Neural cell (in vitro differentiated cells): ENCODE measurements around the gene PTPRA. TPM values are rescaled to one million over a fixed set of nuclear protein-coding genes. Genes with fewer than 3 reads are reported as not detected.

Experiments
- H2AFZ ChIP-seq: fragments of 200-600, 300-800 bp; sonication (generic), shearing (Covaris generic); 2 replicates; pipeline ENCODE4 v1.6.0; 2014; ENCODE audit warnings: low read depth, mild to moderate bottlenecking, antibody characterized with exemption, low read length, moderate library complexity
- H3F3A ChIP-seq: fragments of 200-600 bp; shearing (Covaris generic); 2 replicates; pipeline ENCODE4 v1.6.1; 2016; ENCODE audit warnings: mild to moderate bottlenecking, moderate library complexity, mixed read lengths, antibody characterized with exemption, low read length; ENCODE audit not compliant: insufficient read depth, poor library complexity, severe bottlenecking
- H3K27ac ChIP-seq: fragments of 200-600, 300-800 bp; sonication (generic), shearing (Covaris generic); 2 replicates; pipeline ENCODE4 v1.5.1; 2014; ENCODE audit warnings: mild to moderate bottlenecking, low read length, moderate library complexity
- H3K27me3 ChIP-seq: fragments of 300-800, 200-600 bp; sonication (generic), shearing (Covaris generic); 2 replicates; pipeline ENCODE4 v1.6.0; 2014; ENCODE audit warnings: mild to moderate bottlenecking, low read depth, low read length, moderate library complexity; ENCODE audit not compliant: insufficient read depth
- H3K36me3 ChIP-seq: fragments of 300-800, 200-600 bp; sonication (generic), shearing (Covaris generic); 2 replicates; pipeline ENCODE4 v1.5.1; 2014; ENCODE audit warnings: mild to moderate bottlenecking, antibody characterized with exemption, low read length, moderate library complexity; ENCODE audit not compliant: insufficient read depth
- H3K4me2 ChIP-seq: fragments of 300-800, 200-600 bp; sonication (generic), shearing (Covaris generic); 2 replicates; pipeline ENCODE4 v1.6.0; 2014; ENCODE audit warnings: mild to moderate bottlenecking, low read length
- H3K4me3 ChIP-seq: fragments of 300-800, 200-600 bp; sonication (generic), shearing (Covaris generic); 2 replicates; pipeline ENCODE4 v1.5.1; 2014; ENCODE audit warnings: mild to moderate bottlenecking, low read length, moderate library complexity
- H3K79me2 ChIP-seq: fragments of 200-600 bp; shearing (Covaris generic); replicated peaks from 2 replicates; pipeline ENCODE4 v1.6.0; 2014; ENCODE audit warnings: mild to moderate bottlenecking, low read length, moderate library complexity; ENCODE audit not compliant: insufficient read depth
- H3K9ac ChIP-seq: fragments of 300-800, 200-600 bp; sonication (generic), shearing (Covaris generic); 2 replicates; pipeline ENCODE4 v1.6.1; 2016; ENCODE audit warnings: mild to moderate bottlenecking, low read length, mixed read lengths
- H3K9me2 ChIP-seq: fragments of 200-600 bp; shearing (Covaris generic); 2 replicates; pipeline ENCODE4 v1.6.1; 2016; ENCODE audit warnings: mild to moderate bottlenecking, low read length, mixed read lengths; ENCODE audit not compliant: insufficient read depth
- H3K9me3 ChIP-seq: fragments of 200-600, 300-800 bp; sonication (generic), shearing (Covaris generic); 2 replicates; pipeline ENCODE4 v1.6.1; 2016; ENCODE audit warnings: mild to moderate bottlenecking, mixed run types, low read length, moderate library complexity, mixed read lengths
- H4K20me1 ChIP-seq: fragments of 200-600 bp; shearing (Covaris generic); 2 replicates; pipeline ENCODE4 v1.6.1; 2016; ENCODE audit warnings: mild to moderate bottlenecking, mixed run types; ENCODE audit not compliant: insufficient read depth
- EP300 ChIP-seq: fragments of 450-650 bp; conservative IDR thresholded peaks from 2 replicates; pipeline ENCODE4 v1.6.1; 2014; ENCODE audit warnings: antibody characterized with exemption, mild to moderate bottlenecking, moderate library complexity; ENCODE audit not compliant: poor library complexity, severe bottlenecking
- EZH2 ChIP-seq: fragments of 200-600, 300-800 bp; shearing (Covaris generic), sonication (generic); IDR thresholded peaks from 2 replicates; pipeline ENCODE4 v1.6.1; 2014; ENCODE audit warnings: antibody characterized with exemption, low read length, borderline replicate concordance, mild to moderate bottlenecking; ENCODE audit not compliant: insufficient read depth, poor library complexity, severe bottlenecking
- MXI1 ChIP-seq: fragments of 450-650 bp; conservative IDR thresholded peaks from 2 replicates; pipeline ENCODE4 v1.6.1; 2014; ENCODE audit warnings: antibody characterized with exemption, mild to moderate bottlenecking; ENCODE audit not compliant: poor library complexity, severe bottlenecking
- POLR2AphosphoS5 ChIP-seq: IDR thresholded peaks from 2 replicates; pipeline ENCODE4 v1.6.1; 2012
- RAD21 ChIP-seq: fragments of 450-650 bp; conservative IDR thresholded peaks from 2 replicates; pipeline ENCODE4 v1.6.1; 2014; ENCODE audit warnings: antibody characterized with exemption, mild to moderate bottlenecking, moderate library complexity
- SMC3 ChIP-seq: fragments of 450-650 bp; conservative IDR thresholded peaks from 2 replicates; pipeline ENCODE4 v1.6.1; 2014; ENCODE audit warnings: antibody characterized with exemption, mild to moderate bottlenecking, moderate library complexity; ENCODE audit not compliant: poor library complexity
- TAF1 ChIP-seq: IDR thresholded peaks from 2 replicates; pipeline ENCODE4 v1.6.1; 2012; ENCODE audit warnings: low read depth
- polyA plus RNA-seq: library from polyadenylated mRNA; depleted of rRNA; stranded (reverse); fragments of >200 nt; gene quantifications from 2 replicates; pipeline ENCODE4 v1.2.3, GENCODE V29; 2014
- TF ChIP-seq, protein P1 (sequence below): IDR thresholded peaks from 2 replicates; pipeline ENCODE4 v1.6.1; 2012; ENCODE audit warnings: borderline replicate concordance
- TF ChIP-seq, protein P2 (sequence below): fragments of 450-650 bp; IDR thresholded peaks from 2 replicates; pipeline ENCODE4 v1.5.1; 2014; ENCODE audit warnings: antibody characterized with exemption, mild to moderate bottlenecking, moderate library complexity; ENCODE audit not compliant: poor library complexity, severe bottlenecking

Gene PTPRA
- polyA plus RNA-seq, 1 donor from 2014 or later, result 68.2 TPM

- no peak overlapping the region for H3K27ac ChIP-seq
- no peaks in the 10 kb centered on the region for H3K27me3 ChIP-seq
- H3K9ac ChIP-seq, result no peak overlapping the region
- H3K4me3 ChIP-seq, result no peak overlapping the region
- H3K79me2 ChIP-seq, result peaks cover 25% of the 10 kb centered on the region
- no peak overlapping the region for H2AFZ ChIP-seq
- H3K9me2 ChIP-seq, result no peaks in the 10 kb centered on the region
- H4K20me1 ChIP-seq, result no peaks in the 10 kb centered on the region
- no peaks in the 10 kb centered on the region for H3K9me3 ChIP-seq
- H3K4me2 ChIP-seq, result no peak overlapping the region
- TF ChIP-seq SMC3 (no peak), POLR2AphosphoS5 (no peak)
- H3F3A ChIP-seq, result no peaks in the 10 kb centered on the region
- no peaks in the 10 kb centered on the region for H3K36me3 ChIP-seq
These were observed 2.2 kb upstream of the PTPRA start for GRCh38 chr20:2871111-2871465.

- Histone ChIP-seq H3K27me3 (no peaks in the 10 kb centered on the region), H4K20me1 (no peaks in the 10 kb centered on the region), H2AFZ (no peak overlapping the region), H3K9ac (peak overlapping the region; percentile 82), H3K36me3 (no peaks in the 10 kb centered on the region), H3K9me2 (no peaks in the 10 kb centered on the region), H3K4me2 (no peak overlapping the region), H3K79me2 (peaks cover 33% of the 10 kb centered on the region), H3F3A (no peaks in the 10 kb centered on the region), H3K9me3 (no peaks in the 10 kb centered on the region), H3K4me3 (peak overlapping the region; percentile 95), H3K27ac (no peak overlapping the region)
- TF ChIP-seq EP300 (no peak), POLR2AphosphoS5 (no peak), EZH2 (no peak), RAD21 (no peak), SMC3 (no peak), TAF1 (no peak), MXI1 (no peak)
- TF ChIP-seq, protein P1, sequence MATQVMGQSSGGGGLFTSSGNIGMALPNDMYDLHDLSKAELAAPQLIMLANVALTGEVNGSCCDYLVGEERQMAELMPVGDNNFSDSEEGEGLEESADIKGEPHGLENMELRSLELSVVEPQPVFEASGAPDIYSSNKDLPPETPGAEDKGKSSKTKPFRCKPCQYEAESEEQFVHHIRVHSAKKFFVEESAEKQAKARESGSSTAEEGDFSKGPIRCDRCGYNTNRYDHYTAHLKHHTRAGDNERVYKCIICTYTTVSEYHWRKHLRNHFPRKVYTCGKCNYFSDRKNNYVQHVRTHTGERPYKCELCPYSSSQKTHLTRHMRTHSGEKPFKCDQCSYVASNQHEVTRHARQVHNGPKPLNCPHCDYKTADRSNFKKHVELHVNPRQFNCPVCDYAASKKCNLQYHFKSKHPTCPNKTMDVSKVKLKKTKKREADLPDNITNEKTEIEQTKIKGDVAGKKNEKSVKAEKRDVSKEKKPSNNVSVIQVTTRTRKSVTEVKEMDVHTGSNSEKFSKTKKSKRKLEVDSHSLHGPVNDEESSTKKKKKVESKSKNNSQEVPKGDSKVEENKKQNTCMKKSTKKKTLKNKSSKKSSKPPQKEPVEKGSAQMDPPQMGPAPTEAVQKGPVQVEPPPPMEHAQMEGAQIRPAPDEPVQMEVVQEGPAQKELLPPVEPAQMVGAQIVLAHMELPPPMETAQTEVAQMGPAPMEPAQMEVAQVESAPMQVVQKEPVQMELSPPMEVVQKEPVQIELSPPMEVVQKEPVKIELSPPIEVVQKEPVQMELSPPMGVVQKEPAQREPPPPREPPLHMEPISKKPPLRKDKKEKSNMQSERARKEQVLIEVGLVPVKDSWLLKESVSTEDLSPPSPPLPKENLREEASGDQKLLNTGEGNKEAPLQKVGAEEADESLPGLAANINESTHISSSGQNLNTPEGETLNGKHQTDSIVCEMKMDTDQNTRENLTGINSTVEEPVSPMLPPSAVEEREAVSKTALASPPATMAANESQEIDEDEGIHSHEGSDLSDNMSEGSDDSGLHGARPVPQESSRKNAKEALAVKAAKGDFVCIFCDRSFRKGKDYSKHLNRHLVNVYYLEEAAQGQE, result no peak
- TF ChIP-seq, protein P2, sequence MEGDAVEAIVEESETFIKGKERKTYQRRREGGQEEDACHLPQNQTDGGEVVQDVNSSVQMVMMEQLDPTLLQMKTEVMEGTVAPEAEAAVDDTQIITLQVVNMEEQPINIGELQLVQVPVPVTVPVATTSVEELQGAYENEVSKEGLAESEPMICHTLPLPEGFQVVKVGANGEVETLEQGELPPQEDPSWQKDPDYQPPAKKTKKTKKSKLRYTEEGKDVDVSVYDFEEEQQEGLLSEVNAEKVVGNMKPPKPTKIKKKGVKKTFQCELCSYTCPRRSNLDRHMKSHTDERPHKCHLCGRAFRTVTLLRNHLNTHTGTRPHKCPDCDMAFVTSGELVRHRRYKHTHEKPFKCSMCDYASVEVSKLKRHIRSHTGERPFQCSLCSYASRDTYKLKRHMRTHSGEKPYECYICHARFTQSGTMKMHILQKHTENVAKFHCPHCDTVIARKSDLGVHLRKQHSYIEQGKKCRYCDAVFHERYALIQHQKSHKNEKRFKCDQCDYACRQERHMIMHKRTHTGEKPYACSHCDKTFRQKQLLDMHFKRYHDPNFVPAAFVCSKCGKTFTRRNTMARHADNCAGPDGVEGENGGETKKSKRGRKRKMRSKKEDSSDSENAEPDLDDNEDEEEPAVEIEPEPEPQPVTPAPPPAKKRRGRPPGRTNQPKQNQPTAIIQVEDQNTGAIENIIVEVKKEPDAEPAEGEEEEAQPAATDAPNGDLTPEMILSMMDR, result no peak
These were observed 1.4 kb upstream of the PTPRA start for GRCh38 chr20:2871661-2872458.
